GM12878 (cell line): ENCODE measurements around the gene GTF2F2. TPM values are rescaled to one million over a fixed set of nuclear protein-coding genes. Genes with fewer than 3 reads are reported as not detected.

Source experiments
- ATAC-seq: fragments of 200-7000 bp; cut with Tn5 transposase; 3 replicates; pipeline ENCODE4 v1.9.1; 2020; ENCODE audit warnings: mild to moderate bottlenecking, moderate library complexity
- BruUV-seq: library from RNA; stranded (reverse); fragments of 400-500 nt; replicated peaks from 2 replicates; lab custom pipeline; 2021; lab: Mats Ljungman, UMichigan
- CTCF ChIA-PET: fragments of 300-600 bp; sonication (Branson Sonifier 250); formaldehyde crosslinking; extraction: SDS; loops from one replicate; lab custom pipeline; 2021; ENCODE audit warnings: inconsistent platforms; lab: Yijun Ruan, JAX
- POLR2A ChIA-PET: fragments of 350-600 bp; formaldehyde crosslinking; extraction: SDS; loops from one replicate; lab custom pipeline; 2021; ENCODE audit warnings: inconsistent platforms; lab: Charles Lee
- RAD21 ChIA-PET: fragments of 300-600 bp; sonication (Branson Sonifier 250); formaldehyde crosslinking; loops from one replicate; lab custom pipeline; 2023; ENCODE audit warnings: antibody characterized with exemption; ENCODE audit not compliant: unreplicated experiment; lab: Charles Lee
- SMC1A ChIA-PET: fragments of 300-600 bp; sonication (Branson Sonifier 250); formaldehyde crosslinking; loops from one replicate; lab custom pipeline; 2023; ENCODE audit not compliant: unreplicated experiment, uncharacterized antibody; lab: Charles Lee
- DNase-seq: peaks from one replicate; pipeline ENCODE4 v3.0.0-alpha.2; 2011; ENCODE audit warnings: low read depth, low spot score
- FAIRE-seq: peaks from 3 replicates; lab custom pipeline; 2011; peaks lifted over from hg19 to GRCh38; lab: Jason Lieb, UNC
- H2AFZ ChIP-seq: 2 replicates; pipeline ENCODE4 v1.6.0; 2011; ENCODE audit warnings: low read depth, low read length, control low read depth; ENCODE audit not compliant: control insufficient read depth
- H3K27ac ChIP-seq: 2 replicates; pipeline ENCODE4 v1.5.1; 2011; ENCODE audit warnings: control low read depth; ENCODE audit not compliant: control insufficient read depth, insufficient read depth
- H3K27me3 ChIP-seq, 2 experiments: replicated peaks in 1 of 2; 2 replicates each; pipeline versions ENCODE4 v1.6.0 to v1.6.1; 2011; ENCODE audit warnings: low read length in 1 of 2; ENCODE audit not compliant: control insufficient read depth in 2 of 2, insufficient read depth in 2 of 2
- H3K36me3 ChIP-seq, 2 experiments: 2 replicates each; pipeline ENCODE4 v1.5.1; 2011; ENCODE audit warnings: low read length in 1 of 2; ENCODE audit not compliant: control insufficient read depth in 2 of 2, insufficient read depth in 2 of 2
- H3K4me1 ChIP-seq: 2 replicates; pipeline ENCODE4 v1.6.1; 2011; ENCODE audit warnings: mild to moderate bottlenecking, low read length, moderate library complexity, mixed read lengths; ENCODE audit not compliant: control insufficient read depth, insufficient read depth
- H3K4me2 ChIP-seq: 2 replicates; pipeline ENCODE4 v1.6.0; 2011; ENCODE audit warnings: control low read depth; ENCODE audit not compliant: control insufficient read depth, insufficient read depth
- H3K4me3 ChIP-seq: fragments of 200-600 bp; sonication (generic); 2 replicates; pipeline ENCODE4 v1.5.1; 2016
- H3K79me2 ChIP-seq: 2 replicates; pipeline ENCODE4 v1.6.0; 2011; ENCODE audit warnings: low read length; ENCODE audit not compliant: control insufficient read depth, insufficient read depth
- H3K9ac ChIP-seq: 2 replicates; pipeline ENCODE4 v1.8.0; 2011; ENCODE audit warnings: low read length, control low read depth, mixed read lengths; ENCODE audit not compliant: control insufficient read depth, insufficient read depth
- H3K9me3 ChIP-seq: replicated peaks from 3 replicates; pipeline ENCODE4 v1.5.1; 2011; ENCODE audit warnings: mild to moderate bottlenecking, low read length; ENCODE audit not compliant: control insufficient read depth, insufficient read depth
- H4K20me1 ChIP-seq: 2 replicates; pipeline ENCODE4 v1.6.0; 2011; ENCODE audit not compliant: control insufficient read depth, insufficient read depth
- CBFB ChIP-seq: IDR thresholded peaks from 2 replicates; pipeline ENCODE4 v1.6.1; 2016; ENCODE audit warnings: antibody characterized with exemption, low read depth
- HDGF ChIP-seq: fragments of 450-650 bp; IDR thresholded peaks from 2 replicates; pipeline ENCODE4 v1.6.1; 2016; ENCODE audit warnings: antibody characterized with exemption
- IKZF1 ChIP-seq: fragments of 450-650 bp; conservative IDR thresholded peaks from 2 replicates; pipeline ENCODE4 v1.6.1; 2017; ENCODE audit warnings: antibody characterized with exemption, mild to moderate bottlenecking
- MTA3 ChIP-seq: IDR thresholded peaks from 2 replicates; pipeline ENCODE4 v1.6.1; 2012; ENCODE audit warnings: low read length, inconsistent platforms, borderline replicate concordance
- NFYB ChIP-seq: IDR thresholded peaks from 2 replicates; pipeline ENCODE4 v1.6.1; 2011; ENCODE audit warnings: low read depth, mild to moderate bottlenecking, low read length, improper control_type of control experiment, moderate library complexity; ENCODE audit not compliant: insufficient read depth
- NR2C1 ChIP-seq: fragments of 450-650 bp; IDR thresholded peaks from 2 replicates; pipeline ENCODE4 v1.6.1; 2017; ENCODE audit warnings: antibody characterized with exemption, mild to moderate bottlenecking, moderate library complexity
- POLR2A ChIP-seq: IDR thresholded peaks from 2 replicates; pipeline ENCODE4 v1.6.1; 2011; ENCODE audit warnings: low read depth, mild to moderate bottlenecking, low read length
- POLR2AphosphoS2 ChIP-seq: IDR thresholded peaks from 2 replicates; pipeline ENCODE4 v1.6.1; 2011; ENCODE audit warnings: low read depth, mild to moderate bottlenecking, low read length, improper control_type of control experiment, moderate library complexity
- RFX5 ChIP-seq: IDR thresholded peaks from 2 replicates; pipeline ENCODE4 v1.6.1; 2011; ENCODE audit warnings: low read depth, low read length, improper control_type of control experiment
- TCF3 ChIP-seq: IDR thresholded peaks from 2 replicates; pipeline ENCODE4 v1.6.1; 2012; ENCODE audit warnings: low read depth, mild to moderate bottlenecking, low read length, borderline replicate concordance; ENCODE audit not compliant: insufficient read depth
- ZSCAN29 ChIP-seq: fragments of 450-650 bp; IDR thresholded peaks from 2 replicates; pipeline ENCODE4 v1.6.1; 2017; ENCODE audit warnings: mild to moderate bottlenecking, moderate library complexity
- WGBS: methylation state at CpG from one replicate; pipeline ENCODE4 v1.1.6; 2016; ENCODE audit warnings: low lambda C conversion rate; ENCODE audit not compliant: insufficient replicate concordance, insufficient coverage; ENCODE audit errors: missing lambda C conversion rate; 5-methylcytosine and 5-hydroxymethylcytosine counted together
- in situ Hi-C: fragments of 300-500 bp; cut with MboI; formaldehyde crosslinking; loops from 9 replicates; pipeline ENCODE4 v1.14.3; 2018; ENCODE audit warnings: mixed read lengths
- intact Hi-C: fragments of 100-400 bp; cut with micrococcal nuclease; formaldehyde crosslinking; loops from one replicate; pipeline ENCODE4 v1.14.2; 2022; ENCODE audit not compliant: unreplicated experiment
- polyA plus RNA-seq, 11 experiments: library from polyadenylated mRNA; depleted of rRNA in 4 of 11; unstranded in 6 of 11; stranded (reverse) in 5 of 11; fragments of >200 nt; fragmentation: Nextera tagmentation in 4 of 11; fragmentation: Illumina TruSeq in 1 of 11; extraction: Ambion mirVana in 4 of 11; extraction: Trizol in 1 of 11; gene quantifications; 1 replicate in 1 of 11; 2 replicates in 10 of 11; pipeline versions ENCODE4 v1.2.1 to v1.2.3, GENCODE V29; 2011 to 2016; ENCODE audit warnings: inconsistent platforms in 2 of 11, missing spikeins in 2 of 11, low read depth in 1 of 11
- total RNA-seq, 4 experiments: library from RNA; depleted of rRNA in 3 of 4; stranded (reverse); fragments of >200 nt in 3 of 4; fragmentation: Illumina TruSeq in 1 of 4; extraction: Trizol in 1 of 4; gene quantifications; 2 replicates each; pipeline versions ENCODE4 v1.2.1 to v1.2.3, GENCODE V29; 2013 to 2021
- TF ChIP-seq, protein P1 (sequence below): IDR thresholded peaks from 2 replicates; pipeline ENCODE4 v1.6.1; 2012; ENCODE audit warnings: improper control_type of control experiment, low read depth, low read length; ENCODE audit not compliant: insufficient replicate concordance
- TF ChIP-seq, protein P2 (sequence below): IDR thresholded peaks from 2 replicates; pipeline ENCODE4 v1.6.1; 2011; ENCODE audit warnings: mild to moderate bottlenecking, low read depth, low read length, moderate library complexity; ENCODE audit not compliant: insufficient replicate concordance
- TF ChIP-seq, protein P3 (sequence below): fragments of 450-650 bp; IDR thresholded peaks from 2 replicates; pipeline ENCODE4 v1.6.1; 2016; ENCODE audit warnings: mild to moderate bottlenecking

Gene GTF2F2
- total and polyA plus RNA-seq, 10 of the 15 experiments (the other 5 are each of a cell fraction or from before 2014, with no cell fraction given), result 14.5 to 30.8 (median 22.6) TPM

DNA sequence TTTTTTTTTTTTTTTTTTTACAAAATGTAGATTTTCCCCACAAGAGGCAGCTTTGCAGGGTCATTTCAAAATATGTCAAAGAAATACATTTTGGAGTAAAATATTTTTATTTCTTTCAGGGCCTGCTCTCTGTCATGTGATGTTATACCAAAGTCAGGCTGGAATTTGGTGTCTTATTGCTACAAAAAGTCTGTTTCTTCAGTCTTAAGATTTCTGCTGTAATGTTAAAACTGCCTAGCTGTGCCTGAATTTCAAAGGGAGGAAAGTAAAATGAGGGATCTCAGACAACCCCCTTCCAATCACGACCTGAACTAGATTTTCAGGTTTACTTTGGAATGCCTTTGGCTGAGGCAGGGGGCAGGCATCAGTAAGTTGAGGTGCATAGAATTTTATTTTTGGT lies 12.8 kb upstream of the GTF2F2 start:
- ChIA-PET SMC1A (no interaction called here), POLR2A (no interaction called here), CTCF (interaction anchor here (0.6 to 0.7 kb wide), 2 partner anchors 36 to 402 kb away, joined by 3 to 4 read pairs; no protein-coding TSS in a partner anchor), RAD21 (no interaction called here)
- no TSS peak for BruUV-seq
- Histone ChIP-seq H3K9me3 (no peaks in the 10 kb centered on the region), H3K4me3 (no peak overlapping the region), H2AFZ (no peak overlapping the region), H4K20me1 (no peaks in the 10 kb centered on the region), H3K27me3 (0 out of 4 replicates have a peak, but pooled peaks cover 0 to 2% of the 10 kb centered on the region in 2 experiments), H3K9ac (no peak overlapping the region), H3K4me1 (peaks cover 9% of the 10 kb centered on the region; the same call in 1 of the 2 replicates), H3K79me2 (no peaks in the 10 kb centered on the region), H3K27ac (no peak overlapping the region), H3K36me3 (no peaks in the 10 kb centered on the region), H3K4me2 (no peak overlapping the region)
- WGBS, result 73% methylated on average over 1 of the region's 1 CpG
- intact Hi-C loops (no loop called here), in situ Hi-C loops (no loop called here)
- ATAC-seq (no peak), FAIRE-seq (no peak), DNase-seq (no peak)
- TF ChIP-seq, protein P1, sequence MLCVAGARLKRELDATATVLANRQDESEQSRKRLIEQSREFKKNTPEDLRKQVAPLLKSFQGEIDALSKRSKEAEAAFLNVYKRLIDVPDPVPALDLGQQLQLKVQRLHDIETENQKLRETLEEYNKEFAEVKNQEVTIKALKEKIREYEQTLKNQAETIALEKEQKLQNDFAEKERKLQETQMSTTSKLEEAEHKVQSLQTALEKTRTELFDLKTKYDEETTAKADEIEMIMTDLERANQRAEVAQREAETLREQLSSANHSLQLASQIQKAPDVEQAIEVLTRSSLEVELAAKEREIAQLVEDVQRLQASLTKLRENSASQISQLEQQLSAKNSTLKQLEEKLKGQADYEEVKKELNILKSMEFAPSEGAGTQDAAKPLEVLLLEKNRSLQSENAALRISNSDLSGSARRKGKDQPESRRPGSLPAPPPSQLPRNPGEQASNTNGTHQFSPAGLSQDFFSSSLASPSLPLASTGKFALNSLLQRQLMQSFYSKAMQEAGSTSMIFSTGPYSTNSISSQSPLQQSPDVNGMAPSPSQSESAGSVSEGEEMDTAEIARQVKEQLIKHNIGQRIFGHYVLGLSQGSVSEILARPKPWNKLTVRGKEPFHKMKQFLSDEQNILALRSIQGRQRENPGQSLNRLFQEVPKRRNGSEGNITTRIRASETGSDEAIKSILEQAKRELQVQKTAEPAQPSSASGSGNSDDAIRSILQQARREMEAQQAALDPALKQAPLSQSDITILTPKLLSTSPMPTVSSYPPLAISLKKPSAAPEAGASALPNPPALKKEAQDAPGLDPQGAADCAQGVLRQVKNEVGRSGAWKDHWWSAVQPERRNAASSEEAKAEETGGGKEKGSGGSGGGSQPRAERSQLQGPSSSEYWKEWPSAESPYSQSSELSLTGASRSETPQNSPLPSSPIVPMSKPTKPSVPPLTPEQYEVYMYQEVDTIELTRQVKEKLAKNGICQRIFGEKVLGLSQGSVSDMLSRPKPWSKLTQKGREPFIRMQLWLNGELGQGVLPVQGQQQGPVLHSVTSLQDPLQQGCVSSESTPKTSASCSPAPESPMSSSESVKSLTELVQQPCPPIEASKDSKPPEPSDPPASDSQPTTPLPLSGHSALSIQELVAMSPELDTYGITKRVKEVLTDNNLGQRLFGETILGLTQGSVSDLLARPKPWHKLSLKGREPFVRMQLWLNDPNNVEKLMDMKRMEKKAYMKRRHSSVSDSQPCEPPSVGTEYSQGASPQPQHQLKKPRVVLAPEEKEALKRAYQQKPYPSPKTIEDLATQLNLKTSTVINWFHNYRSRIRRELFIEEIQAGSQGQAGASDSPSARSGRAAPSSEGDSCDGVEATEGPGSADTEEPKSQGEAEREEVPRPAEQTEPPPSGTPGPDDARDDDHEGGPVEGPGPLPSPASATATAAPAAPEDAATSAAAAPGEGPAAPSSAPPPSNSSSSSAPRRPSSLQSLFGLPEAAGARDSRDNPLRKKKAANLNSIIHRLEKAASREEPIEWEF, result no peak
- TF ChIP-seq MTA3, result no peak
- TF ChIP-seq TCF3, result no peak
- TF ChIP-seq POLR2AphosphoS2, result no peak
- TF ChIP-seq ZSCAN29, result no peak
- TF ChIP-seq, protein P2, sequence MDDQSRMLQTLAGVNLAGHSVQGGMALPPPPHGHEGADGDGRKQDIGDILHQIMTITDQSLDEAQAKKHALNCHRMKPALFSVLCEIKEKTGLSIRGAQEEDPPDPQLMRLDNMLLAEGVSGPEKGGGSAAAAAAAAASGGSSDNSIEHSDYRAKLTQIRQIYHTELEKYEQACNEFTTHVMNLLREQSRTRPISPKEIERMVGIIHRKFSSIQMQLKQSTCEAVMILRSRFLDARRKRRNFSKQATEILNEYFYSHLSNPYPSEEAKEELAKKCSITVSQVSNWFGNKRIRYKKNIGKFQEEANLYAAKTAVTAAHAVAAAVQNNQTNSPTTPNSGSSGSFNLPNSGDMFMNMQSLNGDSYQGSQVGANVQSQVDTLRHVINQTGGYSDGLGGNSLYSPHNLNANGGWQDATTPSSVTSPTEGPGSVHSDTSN, result no peak
- no peak for TF ChIP-seq CBFB
- TF ChIP-seq, protein P3, sequence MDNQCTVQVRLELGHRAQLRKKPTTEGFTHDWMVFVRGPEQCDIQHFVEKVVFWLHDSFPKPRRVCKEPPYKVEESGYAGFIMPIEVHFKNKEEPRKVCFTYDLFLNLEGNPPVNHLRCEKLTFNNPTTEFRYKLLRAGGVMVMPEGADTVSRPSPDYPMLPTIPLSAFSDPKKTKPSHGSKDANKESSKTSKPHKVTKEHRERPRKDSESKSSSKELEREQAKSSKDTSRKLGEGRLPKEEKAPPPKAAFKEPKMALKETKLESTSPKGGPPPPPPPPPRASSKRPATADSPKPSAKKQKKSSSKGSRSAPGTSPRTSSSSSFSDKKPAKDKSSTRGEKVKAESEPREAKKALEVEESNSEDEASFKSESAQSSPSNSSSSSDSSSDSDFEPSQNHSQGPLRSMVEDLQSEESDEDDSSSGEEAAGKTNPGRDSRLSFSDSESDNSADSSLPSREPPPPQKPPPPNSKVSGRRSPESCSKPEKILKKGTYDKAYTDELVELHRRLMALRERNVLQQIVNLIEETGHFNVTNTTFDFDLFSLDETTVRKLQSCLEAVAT, result no peak
- no peak for TF ChIP-seq RFX5
- no peak for TF ChIP-seq POLR2A
- no peak for TF ChIP-seq NFYB
- TF ChIP-seq NR2C1, result no peak
- no peak for TF ChIP-seq IKZF1
- no peak for TF ChIP-seq HDGF
